IMR-90 (cell line): ENCODE results near the gene E2F3. TPM values are rescaled to one million over a fixed set of nuclear protein-coding genes. Genes with fewer than 3 reads are reported as not detected.

Experiments
- ATAC-seq: fragments of 200-7000 bp; cut with Tn5 transposase; 2 replicates; pipeline ENCODE4 v1.9.1; 2020; ENCODE audit warnings: low read depth, mild to moderate bottlenecking, moderate library complexity
- BruUV-seq: library from RNA; stranded (reverse); fragments of 400-500 nt; replicated peaks from 2 replicates; lab custom pipeline; 2021; lab: Mats Ljungman, UMichigan
- CTCF ChIA-PET: fragments of 300-600 bp; formaldehyde crosslinking; extraction: SDS; loops from one replicate; lab custom pipeline; 2021; ENCODE audit warnings: antibody characterized with exemption; lab: Yijun Ruan, JAX
- POLR2A ChIA-PET: fragments of 300-600 bp; sonication (Branson Sonifier 250); formaldehyde crosslinking; loops from one replicate; lab custom pipeline; 2022; ENCODE audit warnings: antibody characterized with exemption; ENCODE audit not compliant: unreplicated experiment; lab: Charles Lee
- DNase-seq: peaks from one replicate; pipeline ENCODE4 v3.0.0; 2013
- H2AFZ ChIP-seq: replicated peaks from 2 replicates; pipeline ENCODE3; 2013; ENCODE audit warnings: low read length, mild to moderate bottlenecking; ENCODE audit not compliant: poor library complexity
- H2AK5ac ChIP-seq: 2 replicates; pipeline ENCODE4 v1.6.1; 2013; ENCODE audit warnings: low read depth, low read length, inconsistent platforms
- H2AK9ac ChIP-seq: replicated peaks from 2 replicates; pipeline ENCODE3; 2013; ENCODE audit warnings: mild to moderate bottlenecking, low read depth, low read length, moderate library complexity; ENCODE audit not compliant: poor library complexity
- H2BK120ac ChIP-seq: 2 replicates; pipeline ENCODE4 v1.6.1; 2013; ENCODE audit warnings: low read depth, low read length, inconsistent platforms
- H2BK15ac ChIP-seq: 3 replicates; pipeline ENCODE4 v1.6.1; 2013; ENCODE audit warnings: low read depth, low read length, inconsistent platforms
- H2BK20ac ChIP-seq: 2 replicates; pipeline ENCODE4 v1.6.1; 2013; ENCODE audit warnings: low read depth, mild to moderate bottlenecking, inconsistent platforms, low read length, moderate library complexity
- H2BK5ac ChIP-seq: 2 replicates; pipeline ENCODE4 v1.6.1; 2013; ENCODE audit warnings: mild to moderate bottlenecking, low read depth, low read length, inconsistent platforms; ENCODE audit not compliant: poor library complexity, severe bottlenecking
- H3K14ac ChIP-seq: replicated peaks from 2 replicates; pipeline ENCODE4 v1.6.1; 2013; ENCODE audit warnings: low read depth, low read length, inconsistent platforms
- H3K18ac ChIP-seq: 2 replicates; pipeline ENCODE4 v1.6.1; 2013; ENCODE audit warnings: low read depth, low read length, control low read depth
- H3K23ac ChIP-seq: 2 replicates; pipeline ENCODE4 v1.6.1; 2013; ENCODE audit warnings: low read depth, low read length, inconsistent platforms
- H3K27ac ChIP-seq: 2 replicates; pipeline ENCODE4 v1.5.1; 2013; ENCODE audit warnings: mild to moderate bottlenecking, control low read depth, low read length; ENCODE audit not compliant: insufficient read depth
- H3K27me3 ChIP-seq: 2 replicates; pipeline ENCODE4 v1.6.1; 2013; ENCODE audit warnings: low read length; ENCODE audit not compliant: control insufficient read depth, insufficient read depth
- H3K36me3 ChIP-seq: 2 replicates; pipeline ENCODE4 v1.6.1; 2013; ENCODE audit warnings: low read length, mixed read lengths; ENCODE audit not compliant: control insufficient read depth, insufficient read depth
- H3K4ac ChIP-seq: 2 replicates; pipeline ENCODE4 v1.6.1; 2013; ENCODE audit warnings: low read depth, low read length, inconsistent platforms
- H3K4me1 ChIP-seq: 2 replicates; pipeline ENCODE4 v1.6.1; 2013; ENCODE audit warnings: low read length, mixed read lengths; ENCODE audit not compliant: control insufficient read depth, insufficient read depth
- H3K4me2 ChIP-seq: 2 replicates; pipeline ENCODE4 v1.6.1; 2013; ENCODE audit warnings: low read depth, mild to moderate bottlenecking, control low read depth, low read length, moderate library complexity
- H3K4me3 ChIP-seq: 2 replicates; pipeline ENCODE4 v1.5.1; 2013; ENCODE audit warnings: low read depth, mild to moderate bottlenecking, control low read depth, low read length, moderate library complexity; ENCODE audit not compliant: insufficient read depth
- H3K56ac ChIP-seq: 2 replicates; pipeline ENCODE4 v1.6.1; 2013; ENCODE audit warnings: low read length, inconsistent platforms; ENCODE audit not compliant: insufficient read depth; ENCODE audit errors: extremely low read depth
- H3K79me1 ChIP-seq, 2 experiments: 2 replicates each; pipeline ENCODE4 v1.6.1; 2013; ENCODE audit warnings: low read length in 2 of 2, inconsistent platforms in 1 of 2, low read depth in 1 of 2
- H3K9ac ChIP-seq: 2 replicates; pipeline ENCODE4 v1.6.1; 2013; ENCODE audit warnings: low read depth, low read length, control low read depth
- H3K9me1 ChIP-seq: 2 replicates; pipeline ENCODE4 v1.6.1; 2013; ENCODE audit warnings: low read length, inconsistent platforms; ENCODE audit not compliant: insufficient read depth
- H3K9me3 ChIP-seq: 2 replicates; pipeline ENCODE4 v1.6.1; 2013; ENCODE audit warnings: low read length; ENCODE audit not compliant: control insufficient read depth, insufficient read depth
- H4K20me1 ChIP-seq: 2 replicates; pipeline ENCODE4 v1.6.1; 2013; ENCODE audit warnings: low read length, inconsistent platforms; ENCODE audit not compliant: insufficient read depth
- H4K5ac ChIP-seq: 2 replicates; pipeline ENCODE4 v1.6.1; 2013; ENCODE audit warnings: mild to moderate bottlenecking, low read depth, low read length, control low read depth
- H4K8ac ChIP-seq, 2 experiments: 2 replicates each; pipeline ENCODE4 v1.6.1; 2013; ENCODE audit warnings: low read depth in 2 of 2, low read length in 2 of 2, control low read depth in 1 of 2, inconsistent platforms in 1 of 2
- H4K91ac ChIP-seq: 2 replicates; pipeline ENCODE4 v1.6.1; 2013; ENCODE audit warnings: low read depth, low read length, inconsistent platforms; ENCODE audit not compliant: insufficient read depth
- CEBPB ChIP-seq: IDR thresholded peaks from 2 replicates; pipeline ENCODE4 v1.6.1; 2012; ENCODE audit warnings: low read depth, low read length, improper control_type of control experiment
- CHD1 ChIP-seq: IDR thresholded peaks from 2 replicates; pipeline ENCODE4 v1.6.1; 2012; ENCODE audit warnings: low read depth, low read length, improper control_type of control experiment
- MAFK ChIP-seq: IDR thresholded peaks from 2 replicates; pipeline ENCODE4 v1.6.1; 2012; ENCODE audit warnings: low read depth, low read length, improper control_type of control experiment
- MAZ ChIP-seq: IDR thresholded peaks from 2 replicates; pipeline ENCODE4 v1.6.1; 2012; ENCODE audit warnings: low read depth, mild to moderate bottlenecking, low read length, improper control_type of control experiment, moderate library complexity, borderline replicate concordance
- MXI1 ChIP-seq: IDR thresholded peaks from 2 replicates; pipeline ENCODE4 v1.6.1; 2012; ENCODE audit warnings: low read depth, mild to moderate bottlenecking, low read length, moderate library complexity, borderline replicate concordance
- NFE2L2 ChIP-seq: fragments of 150-350 bp; IDR thresholded peaks from 2 replicates; pipeline ENCODE4 v1.6.1; 2016; ENCODE audit warnings: low read depth, mild to moderate bottlenecking, low read length
- POLR2A ChIP-seq: IDR thresholded peaks from 2 replicates; pipeline ENCODE4 v1.6.1; 2012; ENCODE audit warnings: mild to moderate bottlenecking, low read depth, low read length
- RAD21 ChIP-seq: IDR thresholded peaks from 2 replicates; pipeline ENCODE4 v1.6.1; 2012; ENCODE audit warnings: low read length, improper control_type of control experiment
- RCOR1 ChIP-seq: IDR thresholded peaks from 2 replicates; pipeline ENCODE4 v1.6.1; 2012; ENCODE audit warnings: mild to moderate bottlenecking, low read length, improper control_type of control experiment; ENCODE audit not compliant: insufficient replicate concordance
- RFX5 ChIP-seq: IDR thresholded peaks from 2 replicates; pipeline ENCODE4 v1.8.0; 2012; ENCODE audit warnings: low read depth, mild to moderate bottlenecking, low read length, moderate library complexity
- WGBS, 2 experiments: methylation state at CpG; one replicate each; pipeline versions ENCODE4 v1.1.5 to v1.1.7; 2013; ENCODE audit warnings: missing lambda C conversion rate in 2 of 2; ENCODE audit not compliant: insufficient read length in 1 of 2; ENCODE audit errors: extremely low coverage in 2 of 2; 5-methylcytosine and 5-hydroxymethylcytosine counted together
- dilution Hi-C: fragments of 300-500 bp; cut with HindIII; formaldehyde crosslinking; loops from one replicate; pipeline ENCODE4 v1.14.3; 2018; ENCODE audit warnings: low sequenced_read_pairs; ENCODE audit not compliant: unreplicated experiment
- in situ Hi-C: fragments of 300-500 bp; cut with MboI; formaldehyde crosslinking; loops from 3 replicates; pipeline ENCODE4 v1.14.3; 2019; ENCODE audit warnings: low sequenced_read_pairs, inconsistent platforms, mixed read lengths
- intact Hi-C: fragments of 100-400 bp; cut with micrococcal nuclease; formaldehyde crosslinking; loops from 2 replicates; pipeline ENCODE4 v1.10.0; 2022
- polyA plus RNA-seq, 3 experiments: library from polyadenylated mRNA; depleted of rRNA; stranded (reverse); fragments of >200 nt; gene quantifications; 2 replicates each; pipeline ENCODE4 v1.2.3, GENCODE V29; 2012; ENCODE audit warnings: low replicate concordance in 1 of 3
- total RNA-seq: library from RNA; depleted of rRNA; stranded (reverse); fragments of >200 nt; gene quantifications from 2 replicates; pipeline ENCODE4 v1.2.3, GENCODE V29; 2012
- TF ChIP-seq, protein P1 (sequence below): conservative IDR thresholded peaks from 2 replicates; pipeline ENCODE4 v1.5.1; 2012; ENCODE audit warnings: mild to moderate bottlenecking, low read depth, low read length, improper control_type of control experiment
- TF ChIP-seq, protein P2 (sequence below): fragments of 150-350 bp; IDR thresholded peaks from 2 replicates; pipeline ENCODE4 v1.6.1; 2017; ENCODE audit warnings: mild to moderate bottlenecking, antibody characterized with exemption, low read length, low read depth

Gene E2F3
- total and polyA plus RNA-seq, 2 of the 4 experiments (the other 2 are of a cell fraction) = 2.3 to 8.2 TPM

DNA sequence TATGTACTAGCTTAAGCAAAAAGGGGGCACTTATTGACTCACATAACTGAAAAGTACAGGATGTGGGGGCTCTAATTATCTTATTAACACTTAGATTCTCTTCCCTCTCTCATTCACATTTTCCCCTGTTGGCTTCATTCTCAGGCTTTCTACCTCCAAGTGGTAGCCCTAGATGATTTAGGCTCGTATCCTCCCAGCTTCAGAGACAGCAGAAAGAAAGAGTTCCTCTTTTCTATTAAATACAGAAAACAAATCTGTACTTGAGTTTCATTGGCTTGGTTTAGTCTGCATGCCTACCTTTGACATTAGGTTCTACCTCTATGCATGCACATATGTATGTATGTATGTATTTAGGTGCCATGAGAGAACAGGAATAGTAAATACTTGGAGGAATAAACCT lies 15.5 kb upstream of the E2F3 start:
- H3K9me1 ChIP-seq = peaks cover 2% of the 10 kb centered on the region; the same call in 1 of the 2 replicates
- no peak overlapping the region for H3K4me2 ChIP-seq
- no peak for DNase-seq
- no peaks in the 10 kb centered on the region for H3K27me3 ChIP-seq
- CTCF ChIA-PET = no interaction called here
- H3K4me1 ChIP-seq = no peaks in the 10 kb centered on the region
- H3K18ac ChIP-seq = no peak overlapping the region
- no peak overlapping the region for H2AFZ ChIP-seq
- H2BK120ac ChIP-seq = no peak overlapping the region
- no peak for ATAC-seq
- no peak overlapping the region for H4K91ac ChIP-seq
- in situ Hi-C loops (no loop called here), dilution Hi-C loops (no loop called here), intact Hi-C loops (no loop called here)
- no peak overlapping the region for H2AK9ac ChIP-seq
- TF ChIP-seq NFE2L2 = no peak
- no peak for TF ChIP-seq RAD21
- TF ChIP-seq, protein P1, sequence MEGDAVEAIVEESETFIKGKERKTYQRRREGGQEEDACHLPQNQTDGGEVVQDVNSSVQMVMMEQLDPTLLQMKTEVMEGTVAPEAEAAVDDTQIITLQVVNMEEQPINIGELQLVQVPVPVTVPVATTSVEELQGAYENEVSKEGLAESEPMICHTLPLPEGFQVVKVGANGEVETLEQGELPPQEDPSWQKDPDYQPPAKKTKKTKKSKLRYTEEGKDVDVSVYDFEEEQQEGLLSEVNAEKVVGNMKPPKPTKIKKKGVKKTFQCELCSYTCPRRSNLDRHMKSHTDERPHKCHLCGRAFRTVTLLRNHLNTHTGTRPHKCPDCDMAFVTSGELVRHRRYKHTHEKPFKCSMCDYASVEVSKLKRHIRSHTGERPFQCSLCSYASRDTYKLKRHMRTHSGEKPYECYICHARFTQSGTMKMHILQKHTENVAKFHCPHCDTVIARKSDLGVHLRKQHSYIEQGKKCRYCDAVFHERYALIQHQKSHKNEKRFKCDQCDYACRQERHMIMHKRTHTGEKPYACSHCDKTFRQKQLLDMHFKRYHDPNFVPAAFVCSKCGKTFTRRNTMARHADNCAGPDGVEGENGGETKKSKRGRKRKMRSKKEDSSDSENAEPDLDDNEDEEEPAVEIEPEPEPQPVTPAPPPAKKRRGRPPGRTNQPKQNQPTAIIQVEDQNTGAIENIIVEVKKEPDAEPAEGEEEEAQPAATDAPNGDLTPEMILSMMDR = no peak
- TF ChIP-seq POLR2A = no peak
- TF ChIP-seq, protein P2, sequence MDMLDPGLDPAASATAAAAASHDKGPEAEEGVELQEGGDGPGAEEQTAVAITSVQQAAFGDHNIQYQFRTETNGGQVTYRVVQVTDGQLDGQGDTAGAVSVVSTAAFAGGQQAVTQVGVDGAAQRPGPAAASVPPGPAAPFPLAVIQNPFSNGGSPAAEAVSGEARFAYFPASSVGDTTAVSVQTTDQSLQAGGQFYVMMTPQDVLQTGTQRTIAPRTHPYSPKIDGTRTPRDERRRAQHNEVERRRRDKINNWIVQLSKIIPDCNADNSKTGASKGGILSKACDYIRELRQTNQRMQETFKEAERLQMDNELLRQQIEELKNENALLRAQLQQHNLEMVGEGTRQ = no peak
- TF ChIP-seq MXI1 = no peak
- no peak for TF ChIP-seq CEBPB
- no peak for TF ChIP-seq MAFK
- no peak for TF ChIP-seq RCOR1
- no peak for TF ChIP-seq MAZ
- TF ChIP-seq RFX5 = no peak
- no peak for TF ChIP-seq CHD1
- no peak overlapping the region for H2BK15ac ChIP-seq
- no peaks in the 10 kb centered on the region for H3K36me3 ChIP-seq
- WGBS, 2 experiments = no CpG with 5 or more reads among the region's 1 CpG
- H3K9ac ChIP-seq = no peak overlapping the region
- POLR2A ChIA-PET = no interaction called here
- 0 out of 2 replicates have a peak, but pooled peaks cover 2% of the 10 kb centered on the region for H3K9me3 ChIP-seq
- no peak overlapping the region for H3K4me3 ChIP-seq
- no peak overlapping the region for H3K14ac ChIP-seq
- no peak overlapping the region for H3K23ac ChIP-seq
- H2BK20ac ChIP-seq = no peak overlapping the region
- H4K20me1 ChIP-seq = no peaks in the 10 kb centered on the region
- no peak overlapping the region for H2BK5ac ChIP-seq
- H4K8ac ChIP-seq = no peak overlapping the region
- no peak overlapping the region for H3K56ac ChIP-seq
- no peak overlapping the region for H4K5ac ChIP-seq
- no TSS peak for BruUV-seq
- no peak overlapping the region for H3K4ac ChIP-seq
- no peak overlapping the region for H3K27ac ChIP-seq
- H2AK5ac ChIP-seq = no peak overlapping the region
- H3K79me1 ChIP-seq = no peaks in the 10 kb centered on the region
